Liver (tissue), 3 donors: ENCODE data around the gene REXO5.

Source experiments
- CTCF ChIP-seq: fragments of 150-350 bp; IDR thresholded peaks from 2 replicates; pipeline ENCODE4 v1.5.1; 2017; ENCODE audit warnings: improper control_type of control experiment, low read depth, low read length; ENCODE audit not compliant: missing input control
- FOXA1 ChIP-seq: IDR thresholded peaks from 2 replicates; pipeline ENCODE4 v1.6.1; 2016; ENCODE audit warnings: antibody characterized with exemption
- ZBTB33 ChIP-seq: IDR thresholded peaks from 2 replicates; pipeline ENCODE4 v1.6.1; 2016; ENCODE audit warnings: antibody characterized with exemption
- TF ChIP-seq, protein P1 (sequence below): IDR thresholded peaks from 2 replicates; pipeline ENCODE4 v1.6.1; 2016; ENCODE audit warnings: antibody characterized with exemption
- donor health status: healthy.
- donor health status: healthy.

DNA sequence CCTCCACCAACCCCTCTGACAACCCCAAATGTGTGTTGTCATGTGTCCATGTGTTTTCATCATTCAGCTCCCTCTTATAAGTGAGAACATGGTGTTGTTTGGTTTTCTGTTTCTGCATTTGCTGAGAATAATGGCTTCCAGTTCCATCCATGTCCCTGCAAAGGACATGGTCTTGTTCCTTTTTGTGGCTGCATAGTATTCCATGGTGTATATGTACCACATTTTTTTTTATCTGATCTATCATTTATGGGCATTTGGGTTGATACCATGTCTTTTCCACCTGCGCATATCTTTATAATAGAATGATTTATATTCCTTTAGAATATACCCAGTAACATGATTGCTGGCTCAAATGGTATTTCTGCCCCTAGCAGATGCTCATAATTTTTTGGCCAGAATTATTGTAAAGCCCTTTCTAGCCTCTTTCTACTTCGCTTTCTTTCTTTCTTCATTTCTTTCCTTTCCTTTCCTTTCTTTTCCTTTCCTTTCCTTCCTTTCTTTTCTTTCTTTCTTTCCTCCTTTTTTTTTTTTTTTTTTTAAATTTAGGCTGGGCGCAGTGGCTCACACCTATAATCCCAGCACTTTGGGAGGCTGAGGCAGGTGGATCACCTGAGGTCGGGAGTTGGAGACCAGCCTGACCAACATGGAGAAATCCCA lies 12.7 kb downstream of the REXO5 start:
- TF ChIP-seq CTCF (no peak), ZBTB33 (no peak), FOXA1 (no peak)
- TF ChIP-seq, protein P1, sequence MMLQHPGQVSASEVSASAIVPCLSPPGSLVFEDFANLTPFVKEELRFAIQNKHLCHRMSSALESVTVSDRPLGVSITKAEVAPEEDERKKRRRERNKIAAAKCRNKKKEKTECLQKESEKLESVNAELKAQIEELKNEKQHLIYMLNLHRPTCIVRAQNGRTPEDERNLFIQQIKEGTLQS, result no peak
